ENCODE data around the gene SLC18A3.

The SLC18A3 gene

GRCh38 chr10:49620841-49621378 lies 10.8 kb downstream of the SLC18A3 start:
- no peak for DNase-seq (ENCODE audit: insufficient read length, low spot score)
- no peak for TF ChIP-seq POLR2A (IDR thresholded peaks at IDR 0.05; ENCODE audit: low read depth, low read length)
- FAIRE-seq, result no peak

- no peak for DNase-seq (ENCODE audit: insufficient read length, low spot score)
- TF ChIP-seq POLR2A (IDR thresholded peaks at IDR 0.05; ENCODE audit: low read depth, low read length), result no peak
- no peak for FAIRE-seq
Observed at GRCh38 chr10:49621561-49621960, 11.5 kb downstream of the SLC18A3 start.

DNA sequence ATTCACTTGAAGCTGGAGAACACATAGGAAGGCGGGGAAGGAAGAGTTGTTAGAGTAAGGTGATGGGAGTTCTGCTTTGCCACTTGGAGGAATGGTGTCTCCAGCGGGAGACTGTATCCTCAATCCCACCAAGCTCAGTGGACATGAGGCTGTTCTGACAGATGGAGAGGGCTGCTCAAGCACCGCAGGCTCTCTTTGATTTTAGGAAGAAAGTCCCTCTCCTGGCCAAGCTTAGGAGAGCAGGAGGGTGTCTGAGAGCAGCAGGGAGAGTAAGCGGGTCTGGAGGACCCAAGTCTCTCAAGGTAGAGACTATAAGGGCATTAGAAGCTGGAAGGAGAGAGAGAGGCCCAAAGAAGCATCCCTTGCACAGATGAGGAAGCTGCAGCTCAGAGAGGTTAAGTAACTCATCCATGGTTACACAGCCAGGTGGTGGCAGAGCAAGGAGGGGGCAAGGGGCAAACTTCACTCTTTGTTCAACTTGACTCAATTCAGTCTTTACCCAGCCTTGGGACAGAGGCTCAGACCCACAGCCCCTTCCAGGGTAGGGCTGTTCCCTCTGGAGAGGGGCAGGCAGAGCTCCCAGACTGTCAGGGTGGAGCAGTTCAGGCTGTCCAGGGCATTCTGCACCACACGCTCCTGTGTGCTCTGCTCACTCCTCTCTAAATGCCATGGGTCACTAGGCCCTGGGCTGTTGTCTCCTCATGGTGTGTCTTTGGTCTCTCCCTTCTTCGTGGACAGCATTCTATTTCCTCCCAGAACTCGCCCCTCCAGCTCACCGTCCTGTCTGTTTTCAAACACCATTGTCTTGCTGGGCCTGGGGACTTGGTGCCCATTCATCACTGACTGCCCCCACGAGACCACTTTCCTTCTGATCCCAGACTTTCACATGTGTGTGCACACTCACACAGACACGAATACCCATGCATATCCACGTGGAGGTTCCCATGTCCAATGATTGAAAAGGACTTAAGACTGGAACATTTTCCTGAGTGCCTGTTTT lies 12.6 kb downstream of the SLC18A3 start:
- no peak for TF ChIP-seq POLR2A (IDR thresholded peaks at IDR 0.05; ENCODE audit: low read depth, low read length)
- no peak for FAIRE-seq
- DNase-seq (ENCODE audit: insufficient read length, low spot score), result no peak

GRCh38 chr10:49624629-49625028 lies 14.5 kb downstream of the SLC18A3 start:
- DNase-seq (ENCODE audit: insufficient read length, low spot score) (no peak), FAIRE-seq (no peak)
- TF ChIP-seq POLR2A (IDR thresholded peaks at IDR 0.05; ENCODE audit: low read depth, low read length), result no peak

GRCh38 chr10:49625411-49625810 lies 15.3 kb downstream of the SLC18A3 start:
- TF ChIP-seq POLR2A (IDR thresholded peaks at IDR 0.05; ENCODE audit: low read depth, low read length), result no peak
- FAIRE-seq (no peak), DNase-seq (ENCODE audit: insufficient read length, low spot score) (no peak)

DNA sequence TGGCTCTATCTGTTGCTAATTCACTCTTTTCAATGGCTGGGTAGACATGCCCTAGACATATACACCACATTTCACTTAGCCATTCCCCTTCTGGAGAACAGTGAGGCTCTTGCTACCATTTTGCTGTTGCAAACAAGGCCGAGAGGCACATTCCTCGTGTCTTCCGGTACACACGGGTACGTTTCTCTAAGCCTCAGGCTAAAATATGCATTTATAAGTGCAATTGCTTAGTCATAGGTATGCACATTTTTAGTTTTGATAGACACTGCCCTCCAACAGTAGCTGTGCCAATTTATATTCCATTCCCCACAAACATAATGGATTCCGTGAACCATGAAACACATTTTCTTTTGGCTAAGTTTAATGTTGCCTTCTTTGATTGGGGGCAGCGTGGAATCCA lies 16.9 kb downstream of the SLC18A3 start:
- DNase-seq (ENCODE audit: insufficient read length, low spot score), result no peak
- no peak for TF ChIP-seq POLR2A (IDR thresholded peaks at IDR 0.05; ENCODE audit: low read depth, low read length)
- no peak for FAIRE-seq

DNA sequence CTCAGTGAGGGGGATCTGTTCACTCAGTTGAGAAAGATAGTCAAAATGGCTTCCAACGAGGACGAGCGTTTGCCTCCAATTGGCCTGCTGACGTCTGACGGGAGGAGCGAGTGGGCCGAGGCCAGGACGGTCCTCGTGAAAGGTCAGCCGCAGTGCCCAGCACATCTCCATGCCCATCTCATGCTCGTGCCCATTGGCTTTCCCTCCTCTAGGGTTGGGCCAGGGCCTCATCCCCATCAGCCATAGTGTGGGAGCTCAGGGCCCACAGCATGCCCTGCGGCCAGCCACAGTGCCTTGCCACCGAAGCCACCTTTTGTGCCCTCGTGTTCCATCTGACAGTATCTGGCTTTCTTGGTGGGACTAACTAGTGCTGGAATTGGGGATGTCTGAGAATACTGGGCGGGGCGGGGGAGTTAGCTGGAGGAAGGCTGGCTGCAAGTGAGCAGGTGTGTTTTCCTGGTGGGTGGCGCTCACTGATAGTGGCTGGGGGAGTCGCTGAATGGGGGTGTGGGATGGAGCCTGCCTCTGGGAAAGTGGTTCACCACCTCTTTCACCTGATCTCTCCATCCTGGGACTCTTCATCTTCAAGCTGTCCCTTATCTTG lies 17.6 kb downstream of the SLC18A3 start:
- DNase-seq (ENCODE audit: insufficient read length, low spot score) (no peak), FAIRE-seq (no peak)
- no peak for TF ChIP-seq POLR2A (IDR thresholded peaks at IDR 0.05; ENCODE audit: low read depth, low read length)

- DNase-seq (ENCODE audit: insufficient read length, low spot score) (no peak), FAIRE-seq (no peak)
- TF ChIP-seq POLR2A (IDR thresholded peaks at IDR 0.05; ENCODE audit: low read depth, low read length), result no peak
Observed at GRCh38 chr10:49628599-49628998, 18.5 kb downstream of the SLC18A3 start.

- no peak for TF ChIP-seq POLR2A (IDR thresholded peaks at IDR 0.05; ENCODE audit: low read depth, low read length)
- no peak for FAIRE-seq
- DNase-seq (ENCODE audit: insufficient read length, low spot score), result no peak
Observed at GRCh38 chr10:49629431-49629881, 19.3 kb downstream of the SLC18A3 start.

- no peak for TF ChIP-seq POLR2A (IDR thresholded peaks at IDR 0.05; ENCODE audit: low read depth, low read length)
- no peak for FAIRE-seq
- DNase-seq (ENCODE audit: insufficient read length, low spot score), result no peak
Observed at GRCh38 chr10:49631975-49632374, 21.9 kb downstream of the SLC18A3 start.

- DNase-seq (ENCODE audit: insufficient read length, low spot score) (no peak), FAIRE-seq (no peak)
- no peak for TF ChIP-seq POLR2A (IDR thresholded peaks at IDR 0.05; ENCODE audit: low read depth, low read length)
Observed at GRCh38 chr10:49632406-49633317, 22.6 kb downstream of the SLC18A3 start.

DNA sequence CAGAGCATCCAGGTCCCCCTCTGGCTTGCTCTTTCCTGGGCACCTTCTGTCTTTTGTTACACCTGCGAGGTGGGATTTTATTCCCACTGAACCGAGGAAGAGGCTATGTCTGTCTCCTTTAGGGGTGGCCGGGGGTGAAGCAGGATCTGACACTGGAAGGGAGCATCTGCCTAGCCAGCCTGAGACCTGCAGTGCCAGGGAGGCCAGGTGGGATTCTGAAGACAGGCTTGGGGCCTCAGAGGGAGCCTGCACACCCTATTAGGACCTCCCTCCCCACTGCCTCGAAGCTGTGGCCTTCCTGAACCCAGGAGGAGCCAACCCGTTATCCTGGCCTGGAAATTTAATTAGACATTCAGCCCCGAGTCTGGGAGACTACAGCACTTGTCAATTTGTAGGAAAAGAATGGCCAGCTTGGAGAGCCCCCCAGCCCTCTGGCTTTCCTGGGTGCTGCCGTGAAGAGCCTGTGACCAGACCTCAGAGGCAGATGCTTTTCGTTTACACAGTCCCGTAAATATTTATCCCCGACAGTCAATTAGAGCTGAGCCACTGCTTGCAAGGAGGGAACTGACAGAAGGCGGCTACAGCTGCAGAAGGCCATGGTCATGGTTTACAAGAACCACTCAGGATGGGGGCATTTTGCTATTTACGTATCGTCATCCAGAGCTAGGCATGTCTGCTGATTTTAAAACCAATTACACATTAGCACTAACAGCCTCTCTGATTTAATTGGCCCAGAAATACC lies 23.4 kb downstream of the SLC18A3 start:
- no peak for TF ChIP-seq POLR2A (IDR thresholded peaks at IDR 0.05; ENCODE audit: low read depth, low read length)
- DNase-seq (ENCODE audit: insufficient read length, low spot score) (no peak), FAIRE-seq (no peak)

Measured in H54 (cell line).